H9 (cell line): ENCODE data around the gene ZSWIM8. TPM values are rescaled to one million over a fixed set of nuclear protein-coding genes. Genes with fewer than 3 reads are reported as not detected.
"Not testable (repeated sequence)": the region's sequence is repeated elsewhere in the genome, so short reads cannot be mapped to it uniquely, and the experiment has no call there.

Source experiments
- DNase-seq: peaks from one replicate; pipeline ENCODE4 v3.0.0-alpha.2; 2017
- H2AFZ ChIP-seq: one replicate; pipeline ENCODE4 v1.6.1; 2013; ENCODE audit warnings: mild to moderate bottlenecking, low read length, control low read depth, moderate library complexity
- H2AK5ac ChIP-seq: 2 replicates; pipeline ENCODE4 v1.6.1; 2013; ENCODE audit warnings: low read length, control low read depth, mixed read lengths; ENCODE audit not compliant: insufficient read length
- H2BK120ac ChIP-seq: one replicate; pipeline ENCODE4 v1.6.1; 2013; ENCODE audit warnings: low read depth, mild to moderate bottlenecking, low read length, control low read depth, inconsistent platforms; ENCODE audit not compliant: poor library complexity, severe bottlenecking
- H2BK12ac ChIP-seq: 2 replicates; pipeline ENCODE4 v1.6.1; 2013; ENCODE audit warnings: low read length, control low read depth, mixed read lengths, low read depth; ENCODE audit not compliant: insufficient read length
- H2BK15ac ChIP-seq: 2 replicates; pipeline ENCODE4 v1.6.1; 2013; ENCODE audit warnings: low read depth, low read length, control low read depth
- H2BK20ac ChIP-seq: one replicate; pipeline ENCODE4 v1.6.1; 2013; ENCODE audit warnings: low read depth, mild to moderate bottlenecking, low read length, control low read depth, inconsistent platforms; ENCODE audit not compliant: poor library complexity, severe bottlenecking
- H2BK5ac ChIP-seq: 2 replicates; pipeline ENCODE4 v1.6.1; 2013; ENCODE audit warnings: low read length, control low read depth, mixed read lengths; ENCODE audit not compliant: insufficient read length
- H3K14ac ChIP-seq: 2 replicates; pipeline ENCODE4 v1.6.1; 2013; ENCODE audit warnings: low read length, control low read depth; ENCODE audit not compliant: insufficient read depth
- H3K18ac ChIP-seq: 2 replicates; pipeline ENCODE4 v1.6.1; 2013; ENCODE audit warnings: low read depth, mild to moderate bottlenecking, mixed read lengths, low read length, control low read depth; ENCODE audit not compliant: insufficient read length
- H3K23ac ChIP-seq: 2 replicates; pipeline ENCODE4 v1.6.1; 2013; ENCODE audit warnings: low read length, control low read depth, mixed read lengths, low read depth; ENCODE audit not compliant: insufficient read length
- H3K23me2 ChIP-seq: 2 replicates; pipeline ENCODE4 v1.6.1; 2013; ENCODE audit warnings: low read depth, mild to moderate bottlenecking, mixed read lengths, low read length, control low read depth; ENCODE audit not compliant: insufficient read length, poor library complexity, severe bottlenecking
- H3K27ac ChIP-seq: 2 replicates; pipeline ENCODE4 v1.5.1; 2013; ENCODE audit warnings: low read length, control low read depth, mixed read lengths, low read depth; ENCODE audit not compliant: insufficient read length
- H3K27me3 ChIP-seq: 2 replicates; pipeline ENCODE4 v1.6.1; 2013; ENCODE audit warnings: low read length, control low read depth, inconsistent platforms; ENCODE audit not compliant: insufficient read depth
- H3K4ac ChIP-seq: 2 replicates; pipeline ENCODE4 v1.6.1; 2013; ENCODE audit warnings: low read depth, mild to moderate bottlenecking, control low read depth, inconsistent platforms, low read length, moderate library complexity
- H3K4me1 ChIP-seq: 2 replicates; pipeline ENCODE4 v1.6.1; 2013; ENCODE audit warnings: low read length, control low read depth, inconsistent platforms; ENCODE audit not compliant: insufficient read depth
- H3K4me2 ChIP-seq: 2 replicates; pipeline ENCODE4 v1.6.1; 2013; ENCODE audit warnings: low read length, control low read depth, mixed read lengths; ENCODE audit not compliant: insufficient read length, insufficient read depth
- H3K56ac ChIP-seq: 2 replicates; pipeline ENCODE4 v1.6.1; 2013; ENCODE audit warnings: low read depth, mild to moderate bottlenecking, mixed read lengths, low read length, control low read depth; ENCODE audit not compliant: insufficient read length
- H3K79me1 ChIP-seq: 2 replicates; pipeline ENCODE4 v1.6.1; 2013; ENCODE audit warnings: low read depth, mild to moderate bottlenecking, moderate library complexity, low read length, control low read depth, inconsistent platforms; ENCODE audit not compliant: insufficient read depth, poor library complexity, severe bottlenecking
- H3K79me2 ChIP-seq: 2 replicates; pipeline ENCODE4 v1.6.1; 2013; ENCODE audit warnings: low read length, control low read depth, inconsistent platforms; ENCODE audit not compliant: insufficient read depth
- H3K9ac ChIP-seq: 2 replicates; pipeline ENCODE4 v1.6.1; 2013; ENCODE audit warnings: low read length, control low read depth, mixed read lengths; ENCODE audit not compliant: insufficient read length; ENCODE audit errors: extremely low read depth
- H3K9me3 ChIP-seq: one replicate; pipeline ENCODE4 v1.6.1; 2013; ENCODE audit warnings: low read depth, low read length, inconsistent platforms; ENCODE audit not compliant: control insufficient read depth
- H3T11ph ChIP-seq: one replicate; pipeline ENCODE4 v1.6.1; 2013; ENCODE audit warnings: mild to moderate bottlenecking, low read length, control low read depth, inconsistent platforms
- H4K20me1 ChIP-seq: one replicate; pipeline ENCODE4 v1.6.1; 2013; ENCODE audit not compliant: control insufficient read depth, insufficient read length, insufficient read depth
- H4K5ac ChIP-seq: 2 replicates; pipeline ENCODE4 v1.6.1; 2013; ENCODE audit warnings: low read depth, mild to moderate bottlenecking, mixed read lengths, low read length, control low read depth; ENCODE audit not compliant: insufficient read length
- H4K8ac ChIP-seq: replicated peaks from 2 replicates; pipeline ENCODE4 v1.6.1; 2013; ENCODE audit warnings: low read length, control low read depth, mixed read lengths, low read depth; ENCODE audit not compliant: insufficient read length
- H4K91ac ChIP-seq: 2 replicates; pipeline ENCODE4 v1.6.1; 2013; ENCODE audit warnings: low read depth, mild to moderate bottlenecking, moderate library complexity, mixed read lengths, low read length, control low read depth; ENCODE audit not compliant: insufficient read length
- H3K27ac Mint-ChIP-seq, 3 experiments: 2 replicates in 2 of 3; 3 replicates in 1 of 3; pipeline ENCODE4 v1.8.0; 2020 to 2021; ENCODE audit warnings: mixed read lengths in 3 of 3, mild to moderate bottlenecking in 1 of 3, moderate library complexity in 1 of 3
- H3K27me3 Mint-ChIP-seq: 2 replicates; pipeline ENCODE4 v1.8.0; 2021; ENCODE audit warnings: low read depth, mild to moderate bottlenecking, moderate library complexity, mixed read lengths
- H3K36me3 Mint-ChIP-seq, 3 experiments: 2 replicates in 2 of 3; 3 replicates in 1 of 3; pipeline ENCODE4 v1.8.0; 2020 to 2021; ENCODE audit warnings: low read depth in 3 of 3, mixed read lengths in 3 of 3; ENCODE audit not compliant: insufficient read depth in 1 of 3
- H3K4me1 Mint-ChIP-seq, 2 experiments: 2 replicates each; pipeline ENCODE4 v1.8.0; 2020; ENCODE audit warnings: mixed read lengths in 2 of 2
- H3K4me3 Mint-ChIP-seq, 2 experiments: 2 replicates in 1 of 2; 3 replicates in 1 of 2; pipeline ENCODE4 v1.8.0; 2020 to 2021; ENCODE audit warnings: mild to moderate bottlenecking in 2 of 2, mixed read lengths in 2 of 2, moderate library complexity in 1 of 2
- H3K9me3 Mint-ChIP-seq, 2 experiments: 2 replicates in 1 of 2; 3 replicates in 1 of 2; pipeline ENCODE4 v1.8.0; 2020; ENCODE audit warnings: mild to moderate bottlenecking in 2 of 2, mixed read lengths in 2 of 2, moderate library complexity in 1 of 2
- CTCF ChIP-seq: fragments of 200-600 bp; sonication (generic); conservative IDR thresholded peaks from 3 replicates; pipeline ENCODE4 v1.8.0; 2021; ENCODE audit warnings: antibody characterized with exemption, mild to moderate bottlenecking
- WGBS: extraction: QIAGEN DNeasy Blood & Tissue Kit; methylation state at CpG from one replicate; pipeline ENCODE4 v1.1.7; 2013; ENCODE audit warnings: missing lambda C conversion rate, low lambda C conversion rate, mixed read lengths; ENCODE audit not compliant: insufficient read length; ENCODE audit errors: extremely low coverage; 5-methylcytosine and 5-hydroxymethylcytosine counted together
- total RNA-seq: library from RNA; stranded (reverse); gene quantifications from 2 replicates; pipeline ENCODE4 v1.2.1, GENCODE V29; 2021

Gene ZSWIM8
- total RNA-seq, 1 experiment from 2014 or later, result 41.0 TPM

GRCh38 chr10:73828161-73828560 is 42.8 kb downstream of the ZSWIM8 start:
- Mint-ChIP-seq H3K4me1 (no peaks in the 10 kb centered on the region), H3K27ac (peak overlapping the region in 1 of 3 experiments; percentile 59; a peak in 2 of 7 replicates), H3K27me3 (no peaks in the 10 kb centered on the region), H3K4me3 (no peak overlapping the region), H3K36me3 (peaks cover 6 to 37% (median 25%) of the 10 kb centered on the region in 3 experiments; a peak in 5 of 7 replicates), H3K9me3 (no peaks in the 10 kb centered on the region; a peak in 1 of 5 replicates)
- Histone ChIP-seq H2BK20ac (no peak overlapping the region), H4K8ac (no peak overlapping the region), H3K4ac (no peak overlapping the region), H3K27me3 (no peaks in the 10 kb centered on the region), H2BK15ac (no peak overlapping the region), H2BK12ac (no peak overlapping the region), H3T11ph (no peak overlapping the region), H3K9ac (no peak overlapping the region), H3K4me2 (no peak overlapping the region), H3K23me2 (no peaks in the 10 kb centered on the region), H3K56ac (no peak overlapping the region), H2BK5ac (no peak overlapping the region), H3K14ac (no peak overlapping the region), H3K9me3 (no peaks in the 10 kb centered on the region), H3K79me2 (no peaks in the 10 kb centered on the region), H2AK5ac (no peak overlapping the region), H3K18ac (no peak overlapping the region), H3K23ac (no peak overlapping the region), H3K79me1 (no peaks in the 10 kb centered on the region), H3K4me1 (no peaks in the 10 kb centered on the region), H3K27ac (no peak overlapping the region), H4K5ac (no peak overlapping the region), H4K20me1 (peaks cover 2% of the 10 kb centered on the region), H4K91ac (no peak overlapping the region), H2BK120ac (no peak overlapping the region), H2AFZ (no peak overlapping the region)
- DNase-seq, result no peak
- no peak for TF ChIP-seq CTCF
- WGBS, result no CpG with 5 or more reads among the region's 6 CpGs

- H3K4me3 Mint-ChIP-seq, result not testable (repeated sequence)
Measured at GRCh38 chr10:73829090-73829489, 43.7 kb downstream of the ZSWIM8 start.

More at GRCh38 chr10:73829090-73829489, 43.7 kb downstream of the ZSWIM8 start:
- not testable (repeated sequence) for H4K5ac ChIP-seq, H3K27ac Mint-ChIP-seq, H3K4me1 ChIP-seq, H2BK20ac ChIP-seq, H3K9ac ChIP-seq, H4K20me1 ChIP-seq, H3K79me1 ChIP-seq, H3K4ac ChIP-seq, H4K8ac ChIP-seq, H2AFZ ChIP-seq, H3K79me2 ChIP-seq, H2BK15ac ChIP-seq, H3K4me2 ChIP-seq, H3K23me2 ChIP-seq, H3K18ac ChIP-seq, H3K27ac ChIP-seq, H3K56ac ChIP-seq, H2BK5ac ChIP-seq, DNase-seq, H3K4me1 Mint-ChIP-seq, H3K9me3 Mint-ChIP-seq, H2BK12ac ChIP-seq, H3K23ac ChIP-seq, H2BK120ac ChIP-seq, H4K91ac ChIP-seq, H3T11ph ChIP-seq, H3K14ac ChIP-seq, H3K27me3 Mint-ChIP-seq, H2AK5ac ChIP-seq, H3K9me3 ChIP-seq, H3K27me3 ChIP-seq
- no CpG with 5 or more reads among the region's 7 CpGs for WGBS
- peaks cover 4 to 28% (median 18%) of the 10 kb centered on the region in 3 experiments; a peak in 5 of 7 replicates for H3K36me3 Mint-ChIP-seq
